ENCODE data around the gene NAT8L.

- TF ChIP-seq ZNF274 (IDR thresholded peaks at IDR 0.05; ENCODE audit: low read depth, low read length): no peak
- no peak for TF ChIP-seq YY1 (IDR thresholded peaks at IDR 0.05; ENCODE audit: insufficient read depth, insufficient read length)
These were observed 42.4 kb downstream of the NAT8L start for GRCh38 chr4:2101346-2102044.

Measured in NT2/D1 (cell line).